Skin of body (tissue), 1 donor: ENCODE results near the gene CDHR3. TPM values are rescaled to one million over a fixed set of nuclear protein-coding genes. Genes with fewer than 3 reads are reported as not detected.

Source experiments
- total RNA-seq: library from RNA; depleted of rRNA; stranded (reverse); fragments of >200 nt; gene quantifications from one replicate; pipeline ENCODE4 v1.2.3, GENCODE V29; 2014

Gene CDHR3
- total RNA-seq, 1 donor from 2014 or later: 7.9 TPM

Other genes with a start within 250 kb of the CDHR3 start
- 10.1 TPM for gene ATXN7L1, start 86.7 kb upstream of the CDHR3 start, total RNA-seq
- 89.5 TPM for gene SYPL1, start 149.0 kb downstream of the CDHR3 start, total RNA-seq